Tibial nerve (tissue), 3 donors: ENCODE data around the gene SMG6.

Experiments
- CTCF ChIP-seq, 5 experiments: fragments of 200-600 bp in 3 of 5; fragments of 450-650 bp in 2 of 5; sonication (generic) in 3 of 5; IDR thresholded peaks; one replicate each; pipeline ENCODE4 v1.5.1; 2016 to 2019; ENCODE audit warnings: antibody characterized with exemption in 5 of 5, mild to moderate bottlenecking in 3 of 5, moderate library complexity in 2 of 5
- POLR2A ChIP-seq, 2 donors: fragments of 450-650 bp; IDR thresholded peaks; one replicate each; pipeline ENCODE4 v1.6.1; 2017; ENCODE audit warnings: antibody characterized with exemption in 2 of 2, mild to moderate bottlenecking in 2 of 2, moderate library complexity in 2 of 2

- no peak for TF ChIP-seq CTCF (IDR thresholded peaks at IDR 0.05)
- no peak for TF ChIP-seq POLR2A (IDR thresholded peaks at IDR 0.05)
Observed at GRCh38 chr17:2215616-2216364, 87.8 kb downstream of the SMG6 start.
